GM18858 (cell line): ENCODE results near the gene ST6GALNAC5.
"Not testable (repeated sequence)": the region's sequence is repeated elsewhere in the genome, so short reads cannot be mapped to it uniquely, and the experiment has no call there.

Experiments
- ATAC-seq: cut with Tn5 transposase; IDR thresholded peaks from one replicate; pipeline ENCODE4 v1.9.1; 2021; ENCODE audit not compliant: unreplicated experiment

ST6GALNAC5 gene

DNA sequence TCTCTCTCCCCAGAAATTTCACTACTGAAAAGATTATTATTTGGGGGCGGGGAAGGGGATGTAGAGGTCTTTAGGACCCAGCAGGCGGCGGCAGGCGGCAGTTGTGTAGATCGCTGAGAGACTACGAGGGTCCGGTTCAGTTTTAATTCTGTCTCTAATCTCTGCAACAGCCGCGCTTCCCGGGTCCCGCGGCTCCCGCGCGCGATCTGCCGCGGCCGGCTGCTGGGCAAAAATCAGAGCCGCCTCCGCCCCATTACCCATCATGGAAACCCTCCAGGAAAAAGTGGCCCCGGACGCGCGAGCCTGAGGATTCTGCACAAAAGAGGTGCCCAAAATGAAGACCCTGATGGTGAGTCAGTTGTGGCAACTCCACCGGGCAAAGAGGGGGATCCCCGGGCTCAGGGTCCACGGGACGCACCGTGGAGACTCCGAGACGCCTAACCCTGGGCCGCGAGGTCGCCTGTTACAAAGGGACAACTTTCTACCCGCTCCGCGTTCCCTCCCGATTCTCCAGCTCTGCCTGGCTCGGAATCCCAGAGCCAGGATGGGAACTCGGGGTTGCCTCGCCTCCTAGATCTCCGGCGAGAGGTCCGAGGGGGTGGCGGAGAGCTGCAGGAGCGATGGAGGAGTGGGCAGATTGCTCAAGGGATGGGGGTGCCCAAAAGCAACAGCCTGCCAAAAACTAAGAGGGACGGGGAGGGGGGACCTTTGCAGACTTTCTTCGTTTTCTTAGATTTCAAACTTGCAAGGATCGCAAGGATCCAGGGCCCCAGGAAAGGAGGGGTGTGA lies at the start of gene ST6GALNAC5:
ST6GALNAC5 (plus strand) TSS at position 139 of the 789 bp plus-strand sequence.
- no peak for ATAC-seq

DNA sequence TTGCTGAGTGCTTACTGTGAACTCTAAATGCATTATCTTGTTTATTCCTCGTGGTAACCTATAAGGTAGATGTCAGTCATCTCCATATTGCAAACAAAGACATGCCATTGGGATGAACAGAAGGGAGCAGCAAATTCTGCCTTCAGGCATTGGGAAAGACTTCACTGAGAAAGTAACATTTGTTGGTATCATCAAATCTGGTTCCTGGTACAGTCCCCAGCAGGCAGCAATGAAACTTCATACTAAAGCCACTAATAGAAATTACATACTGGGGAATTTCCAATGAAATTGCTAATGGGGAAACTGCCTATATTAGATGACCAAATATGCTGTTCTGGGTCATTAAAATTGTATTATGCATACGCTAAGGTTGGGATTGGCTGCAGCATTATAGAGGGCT lies 47.3 kb upstream of the ST6GALNAC5 start:
- ATAC-seq: no peak

DNA sequence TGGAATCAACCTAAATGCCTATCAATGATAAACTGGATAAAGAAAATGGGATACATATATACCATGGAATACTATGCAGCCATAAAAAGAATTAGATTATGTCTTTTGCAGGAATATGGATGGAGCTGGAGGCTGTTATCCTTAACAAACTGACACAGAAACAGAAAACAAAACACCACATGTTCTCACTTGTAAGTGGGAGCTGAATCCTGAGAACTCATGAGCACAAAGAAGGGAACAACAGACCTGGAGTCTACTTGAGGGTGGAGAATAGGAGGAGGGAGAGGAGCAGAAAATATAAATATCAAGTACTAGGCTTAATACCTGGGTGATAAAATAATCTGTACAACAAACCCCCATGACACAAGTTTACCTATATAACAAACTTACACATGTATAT lies 44.3 kb upstream of the ST6GALNAC5 start:
- not testable (repeated sequence) for ATAC-seq

DNA sequence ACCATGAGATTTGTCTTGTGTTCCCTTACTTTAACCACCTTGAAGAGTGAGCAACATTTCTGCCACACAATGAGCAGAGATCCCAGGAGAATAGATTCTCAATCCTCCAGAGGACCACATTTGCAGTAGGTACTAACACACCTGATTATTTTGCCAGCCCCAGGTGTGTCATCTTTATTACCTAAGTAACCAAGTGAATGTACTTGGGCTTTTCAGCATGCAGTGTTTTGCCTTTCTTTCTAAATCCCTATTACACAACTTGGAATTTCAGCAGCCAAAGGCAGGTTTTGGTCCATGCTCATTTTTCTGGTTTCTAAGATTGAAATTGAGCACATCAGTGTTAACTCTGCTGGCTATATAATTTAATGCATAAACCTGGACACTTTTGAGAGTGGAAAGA lies 43.2 kb upstream of the ST6GALNAC5 start:
- no peak for ATAC-seq

DNA sequence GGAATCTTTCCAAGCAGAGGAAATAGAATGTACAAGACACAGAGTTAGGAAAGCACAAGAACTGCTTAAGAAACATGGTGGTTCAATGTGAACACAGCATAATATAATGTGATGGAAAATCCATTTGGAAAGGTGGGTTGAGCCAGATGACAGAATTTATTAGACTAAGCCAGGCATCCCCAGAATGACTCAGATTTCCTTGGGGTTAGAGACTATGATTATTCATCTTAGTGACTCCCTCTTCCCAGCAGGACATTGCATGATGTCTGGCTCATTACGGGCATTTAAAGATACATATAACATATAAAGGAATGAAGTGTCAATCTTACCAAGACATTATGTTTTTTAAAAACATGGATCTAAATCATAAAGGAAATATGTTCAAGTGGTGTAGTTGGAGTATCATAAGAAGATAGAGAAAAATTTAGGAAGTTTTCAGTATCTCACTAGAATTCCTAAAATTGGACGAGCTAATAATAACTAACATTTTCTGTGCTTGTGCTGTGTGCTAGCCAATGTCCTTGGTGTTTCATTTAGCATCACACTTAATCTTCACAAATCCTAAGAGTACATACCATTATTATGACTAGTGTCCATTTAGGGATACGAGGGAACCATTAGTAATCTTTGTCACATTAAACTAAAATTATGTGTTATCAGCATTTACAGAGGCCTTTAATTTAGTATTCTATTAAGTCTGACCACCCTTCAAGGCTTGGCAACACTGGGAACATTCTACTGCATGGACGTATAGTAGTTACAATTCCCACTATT lies 41.0 kb upstream of the ST6GALNAC5 start:
- ATAC-seq: no peak

DNA sequence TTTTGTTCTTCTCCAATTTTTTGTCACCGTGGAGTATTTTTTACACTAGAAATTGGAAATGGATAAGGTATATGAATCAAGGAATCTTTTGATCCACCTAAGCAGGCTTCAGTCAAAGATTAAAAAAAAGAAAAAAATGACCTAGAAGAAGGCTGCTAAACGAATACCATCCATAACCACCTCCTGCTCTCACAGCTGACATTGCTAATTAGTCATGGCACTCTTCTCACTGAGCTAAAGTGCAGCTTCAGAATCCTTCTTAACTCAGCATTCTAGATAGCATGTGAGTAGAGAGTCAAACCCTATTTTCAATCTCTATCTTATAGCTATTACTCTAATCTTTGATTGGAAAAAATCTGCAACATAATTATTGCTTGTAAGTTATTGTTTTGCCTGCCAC lies 40.2 kb upstream of the ST6GALNAC5 start:
- no peak for ATAC-seq

DNA sequence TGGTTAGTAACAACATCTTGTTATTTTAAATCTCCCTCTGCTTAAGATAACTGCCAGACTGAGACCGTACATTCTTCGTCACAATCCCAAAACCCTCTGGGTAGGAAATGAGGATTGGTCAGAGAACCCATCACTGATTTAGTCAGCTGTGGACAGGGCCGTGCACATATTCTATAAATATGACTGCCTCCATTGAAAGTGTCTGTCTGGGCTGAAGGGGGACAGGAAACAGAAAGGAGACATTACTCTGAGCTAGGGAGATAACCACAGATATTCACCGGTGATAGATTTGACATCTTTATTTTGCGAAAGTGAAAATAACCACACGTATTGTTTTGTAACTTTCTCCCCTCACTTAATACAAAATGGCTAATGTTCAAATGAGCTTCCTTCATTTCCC lies 36.9 kb upstream of the ST6GALNAC5 start:
- peak; percentile 75 for ATAC-seq

DNA sequence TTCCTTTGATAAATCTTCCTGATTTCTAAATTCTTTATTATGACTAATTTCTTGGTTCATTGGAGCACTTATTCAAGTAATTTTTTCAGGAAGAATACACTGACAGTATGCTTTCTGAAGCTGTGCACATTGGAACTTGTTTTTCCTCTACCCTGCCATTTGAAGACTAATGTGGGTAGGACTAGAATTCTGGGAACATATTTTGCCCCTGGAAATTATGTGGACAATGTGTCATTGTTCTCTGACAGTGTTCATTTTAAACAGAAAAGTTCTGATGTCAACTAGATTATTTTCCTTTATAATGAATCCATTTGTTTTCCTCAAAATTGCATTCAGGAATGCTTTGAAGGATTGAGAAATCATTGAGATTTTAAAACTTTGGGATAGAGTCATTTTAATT lies 34.8 kb upstream of the ST6GALNAC5 start:
- no peak for ATAC-seq

DNA sequence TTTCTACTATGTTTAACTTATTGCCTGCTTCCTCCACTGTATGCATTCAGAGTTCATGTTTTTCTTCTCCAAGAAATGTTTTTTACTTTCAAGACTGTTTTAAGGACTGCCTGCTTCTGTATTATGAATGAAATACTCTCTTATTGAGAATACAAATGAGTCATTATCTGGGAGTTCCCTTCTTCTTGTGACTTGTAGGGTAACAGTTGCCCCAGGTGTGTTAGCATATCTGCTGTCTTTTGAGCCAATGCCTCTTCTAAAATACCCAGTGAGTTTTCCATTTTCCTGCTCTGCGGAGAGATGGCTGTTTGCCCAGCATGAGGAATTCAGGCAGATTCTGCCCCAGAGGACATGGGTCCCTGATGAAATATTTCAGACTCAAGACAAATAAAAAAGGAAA lies 34.1 kb upstream of the ST6GALNAC5 start:
- no peak for ATAC-seq

DNA sequence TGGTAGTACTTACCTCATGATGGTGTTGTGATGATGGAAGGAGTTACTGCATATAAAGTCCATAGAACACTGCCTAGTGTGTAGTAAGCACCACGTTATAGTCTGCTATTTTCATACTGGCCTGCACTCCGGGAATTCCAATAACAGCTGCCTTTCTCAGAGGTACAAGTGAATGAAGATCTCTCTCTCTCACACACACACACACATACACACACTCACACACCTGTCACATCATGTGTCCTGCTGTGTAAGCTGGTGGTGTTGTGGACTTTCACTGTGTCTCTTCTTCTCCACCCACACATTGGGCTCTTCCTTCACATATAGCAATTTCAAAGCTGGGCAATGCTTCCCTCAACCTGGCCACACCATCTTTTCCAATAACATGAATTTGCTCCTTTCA lies 33.4 kb upstream of the ST6GALNAC5 start:
- no peak for ATAC-seq

DNA sequence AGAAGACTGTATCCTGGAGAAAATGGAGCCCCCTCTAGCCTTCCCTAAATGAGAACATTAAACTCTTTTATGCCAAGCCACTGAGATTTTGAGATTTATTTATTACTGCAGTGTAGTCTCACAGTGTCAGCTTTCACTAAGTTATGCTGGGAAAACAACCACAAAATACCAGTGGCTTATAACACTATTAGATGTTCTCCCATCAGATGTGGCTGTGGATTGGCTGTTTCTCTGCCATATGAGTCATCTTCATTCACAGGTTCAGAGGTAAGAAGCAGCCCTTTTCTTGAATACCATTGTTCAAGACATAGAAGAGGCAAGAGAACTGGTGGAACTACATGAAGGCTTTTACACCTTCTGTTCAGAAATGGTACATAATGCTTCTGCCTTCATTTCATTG lies 32.1 kb upstream of the ST6GALNAC5 start:
- ATAC-seq: no peak

DNA sequence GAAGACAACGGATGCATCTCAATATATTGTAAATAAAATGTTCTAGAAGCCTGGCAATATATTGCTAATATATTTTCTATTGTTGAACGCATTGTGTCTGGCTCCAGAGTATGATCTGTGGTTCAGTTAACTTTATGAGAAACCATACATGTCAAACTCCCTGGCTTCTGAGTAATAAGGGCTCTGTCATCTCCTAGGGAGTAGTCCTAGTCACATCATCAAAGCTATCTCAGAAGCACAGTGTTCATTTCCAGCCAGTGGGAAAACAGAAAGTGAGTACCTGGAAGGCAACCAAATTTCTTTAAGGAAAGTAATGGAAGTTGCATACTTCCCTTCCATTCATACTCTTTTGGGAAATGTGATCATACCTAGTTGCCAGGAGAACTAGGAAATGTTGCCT lies 27.0 kb upstream of the ST6GALNAC5 start:
- ATAC-seq: no peak

DNA sequence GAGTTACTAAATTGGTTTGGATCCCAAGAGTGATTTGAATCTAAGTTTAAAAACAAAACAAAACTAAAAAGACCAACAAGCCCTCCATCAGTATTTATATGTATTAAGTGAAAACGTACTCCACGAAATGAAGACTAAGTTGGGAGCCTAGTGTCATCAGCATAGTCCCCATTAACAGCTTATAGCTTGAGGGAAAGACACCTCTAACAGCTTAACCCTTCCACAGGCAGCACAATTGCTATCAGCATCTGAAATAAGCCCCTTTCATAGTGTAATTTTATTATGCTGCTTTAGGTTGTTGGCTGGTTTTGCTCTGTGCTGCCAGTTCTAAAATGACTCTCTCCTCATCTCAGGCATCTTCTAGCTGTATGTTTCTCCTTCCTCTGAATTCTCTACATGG lies 25.8 kb upstream of the ST6GALNAC5 start:
- no peak for ATAC-seq

DNA sequence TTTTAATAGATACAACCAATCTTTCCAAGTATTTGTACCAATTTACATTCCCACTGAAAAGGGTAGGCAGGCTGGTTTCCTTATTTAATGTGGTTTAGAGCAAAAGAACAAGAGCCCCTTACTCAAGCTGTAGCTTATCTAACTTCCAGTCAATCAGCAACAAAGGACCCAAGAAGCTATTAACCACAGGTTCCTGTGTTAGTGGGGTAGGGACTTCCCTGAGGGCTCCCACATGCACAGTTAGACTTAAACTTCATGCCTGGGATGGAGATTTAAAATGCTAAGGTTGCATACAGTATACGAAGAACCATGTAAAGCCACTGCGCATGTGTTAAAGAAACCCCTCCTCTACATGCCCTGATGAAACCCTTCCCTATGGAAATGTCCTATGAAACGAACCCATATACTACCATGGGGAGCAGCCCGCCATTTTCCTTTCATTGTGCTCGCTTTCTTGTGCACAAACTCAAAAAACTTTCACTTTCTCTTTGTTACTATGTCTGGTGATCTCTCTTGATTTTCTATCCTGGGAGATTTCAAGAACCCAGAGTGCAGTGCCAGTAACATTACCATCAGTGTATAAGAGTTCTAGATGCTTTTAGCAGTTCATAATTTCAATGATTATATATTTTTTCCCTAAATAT lies 23.3 kb upstream of the ST6GALNAC5 start:
- no peak for ATAC-seq

DNA sequence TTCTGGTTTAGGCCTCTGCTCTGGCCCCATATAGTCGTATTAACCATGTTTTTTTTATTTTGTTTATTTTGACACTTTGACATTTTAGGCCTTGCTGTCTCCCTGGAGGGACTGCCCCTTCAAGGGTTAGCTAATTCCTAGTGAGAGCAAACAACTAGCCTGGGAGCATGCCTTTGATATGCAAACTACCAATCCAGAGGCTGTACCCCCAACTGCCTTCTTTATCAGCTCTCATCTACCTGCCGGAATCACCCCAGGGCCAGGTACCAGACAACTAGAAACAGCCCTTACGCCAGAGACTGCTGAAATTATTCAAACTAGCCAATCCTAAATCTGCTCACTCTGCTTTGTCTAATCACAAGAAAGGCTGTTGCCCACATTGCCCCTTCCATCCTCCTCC lies 13.0 kb upstream of the ST6GALNAC5 start:
- no peak for ATAC-seq

DNA sequence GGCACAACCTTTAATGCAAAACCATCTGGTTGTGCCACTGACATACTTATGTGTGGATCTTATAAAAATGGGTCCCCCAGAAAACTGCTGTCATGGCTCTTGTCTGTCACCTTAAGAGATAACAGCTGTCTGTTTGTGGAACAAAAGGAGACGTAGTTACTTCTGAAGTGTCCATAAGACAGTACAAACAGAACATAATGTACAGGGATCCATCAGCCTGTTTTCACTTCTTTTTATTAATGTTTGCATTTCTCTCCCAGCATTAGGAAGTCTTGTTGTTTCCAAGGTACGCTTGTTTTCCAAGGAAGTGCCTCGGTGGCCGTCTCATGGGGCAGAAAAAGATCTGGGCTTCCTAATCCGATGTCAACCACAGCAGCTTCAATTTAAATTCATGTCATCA lies 11.2 kb upstream of the ST6GALNAC5 start:
- ATAC-seq: no peak

DNA sequence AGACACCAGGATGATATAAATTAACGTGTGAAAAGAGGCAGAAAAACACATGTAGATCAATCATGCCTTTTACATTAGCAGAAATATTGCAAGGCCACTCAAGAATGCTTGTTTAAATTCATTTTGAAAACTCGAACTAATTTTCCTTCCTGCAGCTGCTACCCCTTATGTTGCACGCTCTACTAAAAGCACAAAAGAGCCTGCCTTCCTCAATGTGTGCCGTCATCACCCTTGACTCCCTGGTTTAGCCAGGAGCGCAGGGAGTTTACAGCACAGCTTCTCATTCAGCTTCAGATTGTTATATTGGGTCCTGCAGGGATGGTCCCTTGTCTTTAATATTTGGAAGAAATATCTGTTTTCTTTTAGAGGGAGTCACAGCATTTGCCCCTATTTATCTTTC lies 10.1 kb upstream of the ST6GALNAC5 start:
- ATAC-seq: no peak

DNA sequence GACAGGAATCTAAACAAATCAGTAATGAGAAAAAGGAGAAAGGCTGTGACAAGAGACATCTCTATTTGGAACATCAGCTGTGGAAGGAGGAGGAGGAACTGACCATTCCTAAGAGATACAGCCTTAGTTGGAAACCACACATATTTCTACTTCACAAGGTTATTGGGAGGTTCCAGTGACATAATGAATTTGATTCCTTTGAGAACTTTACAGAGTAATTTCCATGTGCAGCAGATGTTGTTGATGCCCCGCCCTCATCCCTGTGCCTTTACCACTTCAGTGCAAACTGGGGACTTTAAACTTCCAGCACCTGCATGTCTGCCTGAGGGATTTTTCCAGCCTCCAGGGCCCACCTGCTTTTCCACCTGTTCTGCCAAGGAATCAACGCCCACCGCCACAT lies 9.3 kb upstream of the ST6GALNAC5 start:
- no peak for ATAC-seq

DNA sequence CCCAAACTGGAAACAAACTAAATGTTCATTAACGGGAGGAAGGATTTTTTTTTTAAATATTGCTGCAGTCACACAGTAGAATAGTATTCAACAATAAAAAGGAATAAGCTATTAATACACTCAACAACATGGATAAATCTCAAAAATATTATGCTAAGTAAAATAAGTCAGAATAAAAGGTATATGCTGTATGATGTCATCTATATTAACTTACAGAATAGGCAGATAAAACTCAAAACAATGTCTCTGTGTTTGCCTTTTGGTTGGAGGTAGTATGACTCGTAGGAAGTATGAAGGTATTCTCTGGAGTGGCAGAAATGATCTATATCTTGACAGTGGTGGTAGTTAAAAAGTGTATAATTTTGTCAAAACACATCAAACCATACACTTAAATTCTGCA lies 6.1 kb upstream of the ST6GALNAC5 start:
- ATAC-seq: no peak

DNA sequence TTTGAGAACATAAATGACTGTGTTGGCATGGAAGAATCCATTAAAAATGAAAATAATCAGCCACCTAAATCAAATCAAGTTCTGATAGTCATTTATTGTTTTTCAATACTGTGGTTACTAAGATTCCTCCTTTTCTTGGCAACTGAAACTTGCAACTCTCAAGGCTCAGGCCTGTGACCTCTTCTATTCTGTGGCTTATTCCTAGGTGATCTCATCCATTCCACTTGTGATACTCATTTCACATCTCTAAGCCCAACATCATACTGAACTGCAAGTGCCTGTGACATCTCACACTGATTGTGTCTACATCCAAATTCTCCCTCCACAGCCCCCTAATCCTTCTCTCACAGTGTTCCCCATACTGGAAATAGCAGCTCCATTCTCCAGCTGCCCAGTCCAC lies 4.8 kb upstream of the ST6GALNAC5 start:
- no peak for ATAC-seq

DNA sequence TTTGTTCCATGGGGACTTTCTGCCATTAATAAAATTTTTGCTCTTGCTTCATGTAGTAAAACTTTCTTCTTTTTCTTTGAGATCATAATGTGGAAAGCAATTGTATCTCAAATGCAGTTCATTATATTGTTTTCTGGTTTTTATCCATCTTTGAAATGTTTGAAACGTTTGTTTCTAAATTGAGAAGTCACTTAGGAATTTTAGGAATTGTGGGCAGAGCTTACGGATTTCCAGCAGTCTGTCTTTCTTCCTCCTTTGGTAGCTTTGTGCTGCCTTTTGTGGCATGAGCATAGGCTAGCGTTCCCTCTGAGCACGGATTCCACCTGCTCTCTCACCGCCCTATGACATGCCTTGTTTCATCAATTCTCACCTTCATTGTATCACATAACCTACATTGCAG lies 2.9 kb upstream of the ST6GALNAC5 start:
- ATAC-seq: no peak

DNA sequence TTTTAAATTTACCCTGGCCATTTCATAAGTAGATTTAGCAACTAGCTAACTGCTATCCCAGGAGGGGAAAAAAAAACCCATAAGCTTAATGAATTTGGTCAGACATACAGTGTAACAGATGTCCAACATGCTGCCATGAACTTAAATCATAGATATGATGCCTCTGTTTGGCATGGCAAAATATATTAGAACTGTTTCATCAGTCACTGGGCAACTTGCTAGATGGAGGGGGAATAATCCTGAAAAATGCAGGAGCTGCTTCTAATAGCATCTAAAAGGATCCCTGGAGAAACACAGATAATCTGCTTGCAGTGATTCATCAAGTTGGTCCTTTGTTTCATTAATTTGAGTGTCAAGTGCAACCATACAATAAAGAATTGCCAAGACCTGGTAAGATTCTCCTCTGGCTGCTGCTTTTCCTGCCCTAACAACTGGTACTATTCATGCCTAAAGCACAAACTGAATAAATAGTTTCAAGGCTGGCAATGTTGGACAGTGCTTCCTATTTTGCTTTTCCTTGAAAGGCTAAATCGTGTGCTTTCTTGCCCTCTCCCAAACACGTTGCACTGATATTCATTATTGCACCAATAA lies 1.5 kb upstream of the ST6GALNAC5 start:
- ATAC-seq: no peak
